Stimulated activated CD8-positive, alpha-beta memory T cell treated with anti-CD3 and anti-CD28 coated beads, Interleukin-2, amount 100 ng/mL, for 48 hours (primary cell): ENCODE data around the gene MAF.

Experiments
- DNase-seq, 2 donors: peaks; one replicate each; pipeline ENCODE4 v3.0.0-alpha.2; 2020; ENCODE audit warnings: low read depth in 2 of 2

MAF gene

GRCh38 chr16:79589601-79590102, 10.9 kb downstream of the MAF start:
- DNase-seq = no peak

GRCh38 chr16:79587897-79588296, 12.6 kb downstream of the MAF start:
- DNase-seq = no peak

GRCh38 chr16:79587296-79587695, 13.2 kb downstream of the MAF start:
- no peak for DNase-seq

GRCh38 chr16:79582789-79583188, 17.7 kb downstream of the MAF start:
- DNase-seq = no peak

DNA sequence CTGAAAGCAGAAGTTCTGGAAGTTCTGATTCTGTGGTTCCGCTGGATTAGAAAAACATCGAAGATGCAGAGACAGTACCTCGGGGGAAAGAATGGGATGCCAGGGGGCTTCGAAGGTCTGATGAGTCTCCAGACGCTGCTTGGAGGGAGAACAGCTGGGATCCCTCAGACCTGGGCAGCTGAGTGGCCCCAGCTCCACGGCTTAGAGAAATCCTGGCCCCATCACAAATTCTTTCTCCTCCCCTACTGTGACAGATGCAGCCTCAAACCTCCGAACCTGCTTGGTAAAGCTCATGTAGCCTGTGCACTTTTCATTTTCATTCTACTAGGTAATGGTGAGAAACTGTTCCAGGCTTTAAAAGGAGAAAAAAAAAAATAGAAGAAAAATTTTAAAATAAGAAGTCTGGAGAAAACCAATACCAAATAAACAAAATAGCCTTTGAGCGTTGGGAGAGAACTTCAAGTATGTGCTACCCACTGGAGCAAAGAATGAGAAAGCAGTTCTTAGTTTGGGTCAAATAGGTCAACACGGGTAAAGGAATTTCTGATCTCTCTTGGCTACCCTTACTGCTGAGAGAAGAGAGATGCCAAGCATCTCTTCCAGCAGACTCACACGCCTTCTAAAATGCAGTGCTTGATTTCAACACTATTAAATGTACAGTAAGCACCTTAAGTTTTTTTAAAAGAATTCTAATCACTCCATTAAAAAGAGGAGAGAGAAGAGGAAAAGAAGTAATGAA, 19.9 kb downstream of the MAF start:
- no peak for DNase-seq

- no peak for DNase-seq
These were observed 23.9 kb downstream of the MAF start for GRCh38 chr16:79576602-79577001.

DNA sequence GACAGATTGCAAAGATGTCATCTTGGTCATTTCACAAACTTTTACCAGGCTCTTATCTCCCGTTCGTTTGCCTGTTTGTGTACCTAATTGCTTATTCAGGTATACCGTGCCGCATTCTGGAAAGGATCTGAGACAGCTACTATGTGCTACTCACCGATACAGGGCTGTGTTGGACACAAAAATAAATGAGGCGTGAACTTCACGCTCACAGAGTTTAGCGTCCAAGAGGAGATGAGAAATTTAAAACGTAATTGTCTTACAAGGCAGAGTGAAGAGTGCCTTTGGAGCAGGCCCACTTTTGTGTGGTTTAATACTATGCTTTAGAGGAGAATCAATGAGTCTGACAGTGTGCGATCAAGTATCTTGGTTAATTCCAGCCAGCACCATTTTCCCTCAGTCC, 26.7 kb downstream of the MAF start:
- no peak for DNase-seq

DNA sequence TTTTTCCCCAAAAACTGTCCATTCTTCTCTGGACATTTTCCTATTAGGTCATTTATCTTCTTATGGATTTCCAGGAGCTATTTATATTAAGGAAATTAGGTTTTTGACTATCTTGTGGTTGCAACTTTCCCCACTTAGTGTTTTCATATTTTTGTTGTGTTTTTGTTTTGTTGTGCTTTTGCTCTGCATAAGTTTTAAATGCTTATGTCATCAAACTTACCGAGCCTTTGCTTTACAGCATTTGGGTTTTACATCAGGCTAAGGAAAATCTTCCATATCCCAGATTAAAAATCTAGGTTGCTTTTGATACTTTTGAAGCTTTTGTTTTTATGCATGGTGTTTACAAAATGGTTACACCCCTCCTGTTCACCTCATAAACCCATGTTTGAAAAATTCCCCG, 27.5 kb downstream of the MAF start:
- DNase-seq = no peak

- DNase-seq = no peak
These were observed 28.5 kb downstream of the MAF start for GRCh38 chr16:79571903-79572535.

DNA sequence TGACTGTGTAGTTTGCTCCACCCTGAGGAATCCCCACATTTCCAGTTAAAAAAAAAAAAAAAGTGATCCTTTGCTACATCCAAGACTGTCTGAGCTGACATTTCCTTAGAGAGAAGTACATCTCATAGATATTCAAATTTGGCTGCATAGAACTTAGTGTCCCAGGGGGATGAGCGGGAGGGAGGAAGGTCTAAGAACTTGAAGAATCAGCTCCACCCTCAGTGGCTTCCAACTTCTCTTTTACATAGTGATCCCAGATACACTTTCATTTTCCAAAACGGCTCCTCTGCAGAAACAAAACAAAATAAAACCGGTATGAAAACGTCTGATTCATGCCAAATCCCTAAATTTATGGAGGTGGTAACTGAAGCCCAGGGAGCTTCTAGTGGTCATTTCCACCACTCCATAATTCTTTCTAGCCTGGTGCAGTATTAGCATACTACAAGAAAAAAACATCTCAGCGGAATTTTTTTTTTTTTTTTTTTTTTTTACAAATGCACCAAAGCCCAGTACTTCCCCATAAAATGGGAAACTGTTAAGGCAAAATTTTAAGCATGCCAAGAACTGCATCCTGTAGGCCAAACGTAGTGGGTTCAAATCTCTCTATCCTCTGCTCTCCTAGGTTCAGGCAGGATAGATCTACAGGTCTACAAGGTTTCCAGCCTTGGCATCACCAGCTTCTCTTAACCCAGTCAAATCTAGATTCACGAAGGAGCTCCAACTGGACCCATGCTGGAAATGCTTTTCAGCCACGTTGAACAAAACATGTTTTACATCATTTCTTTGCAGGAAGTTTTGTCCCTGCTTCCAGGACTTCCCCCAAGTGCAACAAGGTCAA, 29.3 kb downstream of the MAF start:
- no peak for DNase-seq

DNA sequence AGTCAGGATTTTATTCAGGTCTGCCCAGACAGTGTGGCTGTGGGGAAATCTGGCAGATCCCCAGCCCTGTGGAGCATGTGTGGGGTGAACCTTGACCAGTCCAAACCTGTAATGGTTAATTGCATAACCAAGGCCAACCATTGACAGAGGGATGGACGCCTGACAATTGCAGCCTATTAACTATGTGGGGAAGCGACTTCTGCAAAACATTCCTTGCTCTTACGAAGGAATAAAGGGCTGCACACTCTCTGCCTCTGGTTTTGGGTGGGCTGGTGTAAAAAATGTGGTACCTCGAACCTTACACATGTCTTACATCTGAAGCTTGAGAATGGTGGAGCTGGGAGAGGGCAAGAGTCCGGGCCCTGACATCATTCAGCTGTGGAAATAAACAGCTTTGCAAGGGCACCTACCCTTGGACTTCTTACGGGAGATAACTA, 35.8 kb downstream of the MAF start:
- DNase-seq = no peak

DNA sequence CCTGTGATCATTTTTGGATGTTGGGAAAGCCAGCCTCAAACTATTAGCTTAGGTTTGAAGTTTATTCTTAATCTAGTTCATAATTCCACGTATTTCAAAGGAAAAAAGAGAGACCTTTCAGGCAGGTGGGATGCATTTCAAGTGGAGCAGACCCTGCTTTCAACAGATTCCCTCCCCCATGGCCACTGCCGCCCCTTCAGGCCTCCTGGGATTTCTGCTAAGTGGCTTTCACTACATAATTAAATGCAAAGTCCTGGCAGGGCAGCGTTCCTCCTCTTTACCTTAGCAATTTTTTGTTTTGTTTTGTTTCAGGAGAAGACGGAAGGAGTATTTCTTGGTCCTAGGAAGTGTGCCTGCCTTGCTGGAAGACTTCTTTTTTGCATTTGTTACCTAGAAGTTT, 36.6 kb downstream of the MAF start:
- DNase-seq = no peak

GRCh38 chr16:79562166-79562823, 38.2 kb downstream of the MAF start:
- DNase-seq = no peak

DNA sequence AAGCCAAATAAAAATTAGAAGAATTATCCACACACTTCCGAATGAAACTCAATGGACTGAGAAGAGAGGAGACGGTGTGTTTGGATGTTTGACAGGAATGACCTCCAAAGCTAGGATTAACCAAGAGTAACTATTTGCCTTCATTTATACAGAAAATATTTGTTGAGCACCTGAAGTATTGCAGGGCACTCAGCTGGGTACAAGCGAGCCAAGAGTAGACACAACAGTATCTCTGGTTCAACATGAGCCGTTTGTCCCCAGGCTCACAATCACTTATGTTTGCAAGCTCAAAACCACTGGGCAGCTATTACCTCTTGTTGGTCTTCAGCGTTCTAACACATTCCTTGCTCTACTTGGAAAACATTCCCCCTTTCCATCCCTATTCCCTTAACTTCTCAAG, 38.8 kb downstream of the MAF start:
- no peak for DNase-seq

DNA sequence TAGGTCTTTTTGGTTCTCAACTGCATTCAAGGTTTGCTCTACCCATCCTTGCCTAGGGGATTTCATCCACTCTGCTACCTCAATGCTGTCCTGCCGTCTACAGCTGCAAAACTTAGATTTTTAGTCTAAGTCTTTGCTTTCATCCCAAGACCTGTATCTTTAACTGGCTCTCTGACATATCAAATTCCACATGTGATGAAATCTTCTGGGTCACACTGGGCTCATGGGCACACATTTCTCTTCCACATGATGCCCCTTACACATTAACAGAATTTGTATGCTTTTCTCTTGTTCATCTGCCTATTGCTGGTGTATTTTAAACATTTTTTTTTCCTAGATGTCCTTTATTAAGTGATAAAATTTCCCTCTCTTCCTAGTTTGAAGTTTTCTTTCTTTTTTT, 39.6 kb downstream of the MAF start:
- no peak for DNase-seq

GRCh38 chr16:79560318-79560717, 40.2 kb downstream of the MAF start:
- no peak for DNase-seq

DNA sequence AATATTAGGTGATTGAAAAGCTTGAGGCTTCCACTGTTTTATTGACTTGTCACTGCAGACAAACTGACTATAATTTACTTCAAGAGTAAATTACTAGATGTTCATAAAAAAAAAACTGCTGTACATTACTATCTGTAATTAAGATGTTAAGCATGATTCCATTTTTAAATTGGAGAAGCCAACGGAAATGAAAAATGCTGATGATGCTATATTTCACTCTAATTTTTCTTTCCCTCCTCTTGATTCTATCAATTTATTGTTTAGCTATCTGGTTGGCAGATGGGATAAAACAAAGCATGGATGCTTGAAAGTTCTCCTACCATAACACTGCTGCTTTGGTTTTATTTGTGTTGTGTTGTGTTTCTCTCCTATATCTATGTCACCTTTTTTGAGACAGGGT, 41.0 kb downstream of the MAF start:
- DNase-seq = no peak

- DNase-seq = no peak
These were observed 43.1 kb downstream of the MAF start for GRCh38 chr16:79557421-79557820.

- no peak for DNase-seq
These were observed 45.6 kb downstream of the MAF start for GRCh38 chr16:79554912-79555311.

DNA sequence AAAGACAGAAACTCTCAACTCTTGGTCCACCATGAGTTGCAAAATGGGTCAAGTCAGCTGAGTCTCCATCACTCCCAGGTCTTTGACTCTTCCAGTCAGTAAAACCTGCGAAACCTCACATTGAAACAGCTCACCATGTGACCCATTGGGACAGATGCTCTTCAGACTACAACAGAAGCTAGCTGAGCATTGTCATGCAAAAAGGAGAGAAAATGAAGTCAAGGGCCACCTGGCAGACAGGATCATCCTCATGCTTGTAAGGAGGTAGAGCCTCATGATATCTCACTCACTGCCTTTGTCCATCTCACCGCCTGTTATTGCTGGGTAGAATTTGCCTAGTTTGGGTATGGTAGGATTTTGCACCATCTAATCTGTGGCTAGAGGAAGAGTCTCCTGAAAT, 50.2 kb downstream of the MAF start:
- no peak for DNase-seq

GRCh38 chr16:79547085-79547484, 53.5 kb downstream of the MAF start:
- no peak for DNase-seq
